GM21367 (cell line): Measurements from ENCODE around the gene DENND6B.

Source experiments
- ATAC-seq: cut with Tn5 transposase; IDR thresholded peaks from one replicate; pipeline ENCODE4 v1.9.1; 2021; ENCODE audit not compliant: unreplicated experiment

The DENND6B gene

GRCh38 chr22:50303848-50304527, 22.8 kb downstream of the DENND6B start:
- no peak for ATAC-seq

- no peak for ATAC-seq
Measured at GRCh38 chr22:50303515-50303847, 23.3 kb downstream of the DENND6B start.

- no peak for ATAC-seq
Measured at GRCh38 chr22:50302564-50302963, 24.2 kb downstream of the DENND6B start.

- no peak for ATAC-seq
Measured at GRCh38 chr22:50302041-50302541, 24.7 kb downstream of the DENND6B start.

- no peak for ATAC-seq
Measured at GRCh38 chr22:50301581-50301991, 25.2 kb downstream of the DENND6B start.

GRCh38 chr22:50300620-50301257, 26.1 kb downstream of the DENND6B start:
- ATAC-seq: no peak

GRCh38 chr22:50299785-50300619, 26.8 kb downstream of the DENND6B start:
- no peak for ATAC-seq

- ATAC-seq: no peak
Measured at GRCh38 chr22:50298937-50299784, 27.7 kb downstream of the DENND6B start.

GRCh38 chr22:50298266-50298637, 28.6 kb downstream of the DENND6B start:
- ATAC-seq: no peak

GRCh38 chr22:50297510-50298265, 29.1 kb downstream of the DENND6B start:
- ATAC-seq: no peak

GRCh38 chr22:50296658-50297490, 29.9 kb downstream of the DENND6B start:
- no peak for ATAC-seq

- ATAC-seq: no peak
Measured at GRCh38 chr22:50294319-50294656, 32.5 kb downstream of the DENND6B start.

GRCh38 chr22:50293441-50294318, 33.1 kb downstream of the DENND6B start:
- ATAC-seq: no peak

- ATAC-seq: no peak
Measured at GRCh38 chr22:50292643-50293440, 34.0 kb downstream of the DENND6B start.

GRCh38 chr22:50289942-50290630, 36.7 kb downstream of the DENND6B start:
- ATAC-seq: no peak

GRCh38 chr22:50289151-50289941, 37.5 kb downstream of the DENND6B start:
- ATAC-seq: no peak
